ENCODE data around the gene NKRF.
A peak's percentile ranks its signal among the peaks of the same experiment; 100 is the strongest.
"Not testable (repeated sequence)": the region's sequence is repeated elsewhere in the genome, so short reads cannot be mapped to it uniquely, and the experiment has no call there.

NKRF gene

GRCh38 chrX:119606280-119607017, at the start of gene NKRF:
Gene NKRF (minus strand): TSS chrX:119606424.
- peak; percentile 81 to 88 for DNase-seq

GRCh38 chrX:119655125-119655524, 48.9 kb upstream of the NKRF start:
- DNase-seq: peak in 1 of 2 experiments; percentile 14

- peak; percentile 31 to 34 for DNase-seq
These were observed 47.9 kb upstream of the NKRF start for GRCh38 chrX:119654112-119654531.

- DNase-seq: no peak
These were observed 42.2 kb upstream of the NKRF start for GRCh38 chrX:119648421-119648775.

GRCh38 chrX:119647552-119648420, 41.6 kb upstream of the NKRF start:
- DNase-seq: no peak

GRCh38 chrX:119647089-119647488, 40.9 kb upstream of the NKRF start:
- DNase-seq: no peak

GRCh38 chrX:119646515-119646914, 40.3 kb upstream of the NKRF start:
- DNase-seq: no peak

GRCh38 chrX:119643696-119644095, 37.5 kb upstream of the NKRF start:
- DNase-seq: no peak

GRCh38 chrX:119640731-119641170, 34.5 kb upstream of the NKRF start:
- DNase-seq: no peak

GRCh38 chrX:119638725-119639471, 32.7 kb upstream of the NKRF start:
- no peak for DNase-seq

GRCh38 chrX:119637421-119637820, 31.2 kb upstream of the NKRF start:
- not testable (repeated sequence) for DNase-seq

- no peak for DNase-seq
These were observed 30.2 kb upstream of the NKRF start for GRCh38 chrX:119636419-119636818.

- DNase-seq: no peak
These were observed 29.6 kb upstream of the NKRF start for GRCh38 chrX:119635799-119636198.

- DNase-seq: no peak
These were observed 29.0 kb upstream of the NKRF start for GRCh38 chrX:119635179-119635578.

- no peak for DNase-seq
These were observed 19.6 kb upstream of the NKRF start for GRCh38 chrX:119625843-119626242.

- DNase-seq: no peak
These were observed 18.9 kb upstream of the NKRF start for GRCh38 chrX:119624951-119625668.

GRCh38 chrX:119624417-119624816, 18.2 kb upstream of the NKRF start:
- DNase-seq: no peak

GRCh38 chrX:119622356-119623232, 16.4 kb upstream of the NKRF start:
- no peak for DNase-seq

GRCh38 chrX:119618439-119618838, 12.2 kb upstream of the NKRF start:
- DNase-seq: peak; percentile 50 to 65

GRCh38 chrX:119617517-119618164, 11.4 kb upstream of the NKRF start:
- peak in 1 of 2 experiments; percentile 37 for DNase-seq

GRCh38 chrX:119614776-119615175, 8.6 kb upstream of the NKRF start:
- no peak for DNase-seq
